ENCODE measurements around the gene SORCS3.

Gene SORCS3

DNA sequence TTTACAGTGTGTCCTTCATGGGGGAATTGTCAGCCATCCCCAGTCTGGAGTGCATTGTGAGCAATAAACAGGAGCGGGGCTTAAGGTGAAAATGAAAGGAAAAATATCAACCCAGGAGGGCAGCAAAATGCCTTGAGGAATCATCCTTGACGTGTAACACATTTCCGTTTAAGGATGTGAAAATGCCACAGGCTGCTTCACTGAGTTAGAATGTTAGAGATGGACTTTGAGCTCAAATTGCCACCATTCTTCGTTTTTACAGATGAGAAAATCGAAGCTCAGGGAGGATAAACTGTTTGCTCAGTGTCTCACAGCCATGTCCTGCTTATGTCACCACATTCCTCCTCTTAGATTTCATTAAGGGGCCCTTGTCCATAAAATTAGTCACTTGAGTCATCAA lies 23.1 kb downstream of the SORCS3 start:
- Histone ChIP-seq H3K4me1 (ENCODE audit: control insufficient read depth in 1 of 2, insufficient read depth in 2 of 2, low read length in 2 of 2) (no peaks in the 10 kb centered on the region), H3K27me3 (ENCODE audit: control insufficient read depth in 1 of 2, insufficient read depth in 2 of 2, low read length in 2 of 2) (no peaks in the 10 kb centered on the region), H3K9me3 (ENCODE audit: control insufficient read depth in 1 of 2, low read length in 2 of 2) (no peaks in the 10 kb centered on the region), H3K36me3 (ENCODE audit: control insufficient read depth in 1 of 2, insufficient read depth in 2 of 2, low read length in 2 of 2) (no peaks in the 10 kb centered on the region), H3K9ac (ENCODE audit: low read depth in 1 of 2, low read length in 2 of 2) (no peak overlapping the region), H3K4me3 (ENCODE audit: low read depth in 1 of 2, low read length in 2 of 2) (no peak overlapping the region), H3K27ac (ENCODE audit: low read depth, low read length) (no peak overlapping the region)

DNA sequence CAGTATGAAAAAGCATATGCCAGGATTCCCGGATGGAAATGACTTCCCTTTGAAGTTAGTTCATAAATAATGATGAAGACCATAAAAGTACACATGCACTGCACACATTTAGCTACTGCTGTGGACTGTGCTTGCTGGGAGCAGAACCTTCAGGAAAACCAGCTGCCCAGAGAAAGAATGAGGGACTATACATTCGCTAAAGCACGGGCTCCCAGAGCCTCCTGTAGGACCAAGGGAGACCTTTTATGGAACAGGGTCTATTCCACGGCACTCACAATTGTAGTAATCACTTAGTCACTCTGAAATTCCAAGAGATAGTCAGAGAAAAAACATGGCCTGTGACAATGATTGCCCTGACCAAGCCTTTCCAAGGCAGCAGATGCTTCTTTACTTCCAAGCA lies 24.1 kb downstream of the SORCS3 start:
- Histone ChIP-seq H3K9me3 (ENCODE audit: control insufficient read depth in 1 of 2, low read length in 2 of 2) (no peaks in the 10 kb centered on the region), H3K27ac (ENCODE audit: low read depth, low read length) (no peak overlapping the region), H3K27me3 (ENCODE audit: control insufficient read depth in 1 of 2, insufficient read depth in 2 of 2, low read length in 2 of 2) (no peaks in the 10 kb centered on the region), H3K4me3 (ENCODE audit: low read depth in 1 of 2, low read length in 2 of 2) (no peak overlapping the region), H3K36me3 (ENCODE audit: control insufficient read depth in 1 of 2, insufficient read depth in 2 of 2, low read length in 2 of 2) (no peaks in the 10 kb centered on the region), H3K4me1 (ENCODE audit: control insufficient read depth in 1 of 2, insufficient read depth in 2 of 2, low read length in 2 of 2) (no peaks in the 10 kb centered on the region), H3K9ac (ENCODE audit: low read depth in 1 of 2, low read length in 2 of 2) (no peak overlapping the region)

GRCh38 chr10:104666106-104666505 lies 25.0 kb downstream of the SORCS3 start:
- no peak overlapping the region for H3K4me3 ChIP-seq (ENCODE audit: low read depth in 1 of 2, low read length in 2 of 2)
- H3K27me3 ChIP-seq (ENCODE audit: control insufficient read depth in 1 of 2, insufficient read depth in 2 of 2, low read length in 2 of 2): no peaks in the 10 kb centered on the region
- H3K9me3 ChIP-seq (ENCODE audit: control insufficient read depth in 1 of 2, low read length in 2 of 2): no peaks in the 10 kb centered on the region
- H3K4me1 ChIP-seq (ENCODE audit: control insufficient read depth in 1 of 2, insufficient read depth in 2 of 2, low read length in 2 of 2): no peaks in the 10 kb centered on the region
- no peak overlapping the region for H3K9ac ChIP-seq (ENCODE audit: low read depth in 1 of 2, low read length in 2 of 2)
- H3K36me3 ChIP-seq (ENCODE audit: control insufficient read depth in 1 of 2, insufficient read depth in 2 of 2, low read length in 2 of 2): no peaks in the 10 kb centered on the region
- no peak overlapping the region for H3K27ac ChIP-seq (ENCODE audit: low read depth, low read length)

GRCh38 chr10:104676874-104677273 lies 35.8 kb downstream of the SORCS3 start:
- H3K4me1 ChIP-seq (ENCODE audit: control insufficient read depth in 1 of 2, insufficient read depth in 2 of 2, low read length in 2 of 2): no peaks in the 10 kb centered on the region
- no peaks in the 10 kb centered on the region for H3K27me3 ChIP-seq (ENCODE audit: control insufficient read depth in 1 of 2, insufficient read depth in 2 of 2, low read length in 2 of 2)
- H3K27ac ChIP-seq (ENCODE audit: low read depth, low read length): no peak overlapping the region
- H3K9me3 ChIP-seq (ENCODE audit: control insufficient read depth in 1 of 2, low read length in 2 of 2): no peaks in the 10 kb centered on the region
- no peak overlapping the region for H3K4me3 ChIP-seq (ENCODE audit: low read depth in 1 of 2, low read length in 2 of 2)
- H3K9ac ChIP-seq (ENCODE audit: low read depth in 1 of 2, low read length in 2 of 2): no peak overlapping the region
- H3K36me3 ChIP-seq (ENCODE audit: control insufficient read depth in 1 of 2, insufficient read depth in 2 of 2, low read length in 2 of 2): no peaks in the 10 kb centered on the region

GRCh38 chr10:104678658-104679057 lies 37.6 kb downstream of the SORCS3 start:
- Histone ChIP-seq H3K36me3 (ENCODE audit: control insufficient read depth in 1 of 2, insufficient read depth in 2 of 2, low read length in 2 of 2) (no peaks in the 10 kb centered on the region), H3K27ac (ENCODE audit: low read depth, low read length) (no peak overlapping the region), H3K4me1 (ENCODE audit: control insufficient read depth in 1 of 2, insufficient read depth in 2 of 2, low read length in 2 of 2) (no peaks in the 10 kb centered on the region), H3K4me3 (ENCODE audit: low read depth in 1 of 2, low read length in 2 of 2) (no peak overlapping the region), H3K9me3 (ENCODE audit: control insufficient read depth in 1 of 2, low read length in 2 of 2) (no peaks in the 10 kb centered on the region), H3K9ac (ENCODE audit: low read depth in 1 of 2, low read length in 2 of 2) (no peak overlapping the region), H3K27me3 (ENCODE audit: control insufficient read depth in 1 of 2, insufficient read depth in 2 of 2, low read length in 2 of 2) (no peaks in the 10 kb centered on the region)

DNA sequence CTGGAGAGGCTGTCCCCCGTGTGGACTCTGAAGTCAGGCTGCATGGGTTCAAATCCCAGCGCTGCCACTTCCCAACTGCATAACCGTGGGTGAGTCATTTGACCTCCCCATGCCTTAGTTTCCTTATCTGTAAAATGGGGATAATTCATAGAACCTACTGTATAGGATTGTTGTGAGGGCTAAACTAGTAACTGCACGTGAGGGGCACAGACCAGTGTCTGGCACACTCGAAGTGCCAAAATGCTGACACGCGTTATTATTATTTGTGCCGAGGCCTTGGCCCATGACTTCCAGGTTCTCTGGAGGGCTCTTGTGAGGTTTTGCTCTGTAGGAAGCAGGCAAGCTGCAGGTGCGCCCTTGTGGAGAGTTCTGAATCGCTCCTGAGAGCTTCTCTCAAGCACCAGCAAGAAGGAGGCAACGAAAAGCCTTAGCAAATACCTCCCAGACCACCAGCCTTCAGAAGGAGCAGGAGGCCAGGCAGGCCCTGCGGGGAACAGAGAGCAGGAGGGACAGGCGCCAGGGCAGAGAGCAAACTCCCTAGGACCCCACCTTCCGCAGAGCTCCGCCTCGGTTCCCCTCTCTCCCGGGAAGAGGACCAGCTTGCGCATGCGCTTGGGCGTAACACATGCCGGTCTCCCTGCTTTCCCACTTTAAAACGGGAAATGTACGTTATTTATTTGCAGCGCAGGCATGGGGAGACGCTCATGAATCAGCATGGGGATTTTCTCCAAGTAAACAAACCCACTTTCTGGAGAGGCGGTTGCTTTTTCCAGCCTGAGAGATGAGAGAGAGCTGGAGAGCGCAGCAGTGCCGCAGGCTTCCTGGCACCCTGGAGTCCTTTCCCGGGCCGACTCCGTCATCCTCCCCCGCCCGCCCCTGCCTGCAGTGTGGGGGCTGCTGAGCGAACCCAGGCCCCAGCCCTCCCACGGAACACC lies 39.6 kb downstream of the SORCS3 start:
- Histone ChIP-seq H3K9me3 (ENCODE audit: control insufficient read depth in 1 of 2, low read length in 2 of 2) (no peaks in the 10 kb centered on the region), H3K4me3 (ENCODE audit: low read depth in 1 of 2, low read length in 2 of 2) (no peak overlapping the region), H3K9ac (ENCODE audit: low read depth in 1 of 2, low read length in 2 of 2) (no peak overlapping the region), H3K36me3 (ENCODE audit: control insufficient read depth in 1 of 2, insufficient read depth in 2 of 2, low read length in 2 of 2) (no peaks in the 10 kb centered on the region), H3K4me1 (ENCODE audit: control insufficient read depth in 1 of 2, insufficient read depth in 2 of 2, low read length in 2 of 2) (no peaks in the 10 kb centered on the region), H3K27me3 (ENCODE audit: control insufficient read depth in 1 of 2, insufficient read depth in 2 of 2, low read length in 2 of 2) (no peaks in the 10 kb centered on the region), H3K27ac (ENCODE audit: low read depth, low read length) (no peak overlapping the region)

- Histone ChIP-seq H3K9me3 (ENCODE audit: control insufficient read depth in 1 of 2, low read length in 2 of 2) (no peaks in the 10 kb centered on the region), H3K4me3 (ENCODE audit: low read depth in 1 of 2, low read length in 2 of 2) (no peak overlapping the region), H3K4me1 (ENCODE audit: control insufficient read depth in 1 of 2, insufficient read depth in 2 of 2, low read length in 2 of 2) (no peaks in the 10 kb centered on the region), H3K36me3 (ENCODE audit: control insufficient read depth in 1 of 2, insufficient read depth in 2 of 2, low read length in 2 of 2) (no peaks in the 10 kb centered on the region), H3K9ac (ENCODE audit: low read depth in 1 of 2, low read length in 2 of 2) (no peak overlapping the region), H3K27me3 (ENCODE audit: control insufficient read depth in 1 of 2, insufficient read depth in 2 of 2, low read length in 2 of 2) (no peaks in the 10 kb centered on the region), H3K27ac (ENCODE audit: low read depth, low read length) (no peak overlapping the region)
These were observed 40.4 kb downstream of the SORCS3 start for GRCh38 chr10:104681485-104681884.

DNA sequence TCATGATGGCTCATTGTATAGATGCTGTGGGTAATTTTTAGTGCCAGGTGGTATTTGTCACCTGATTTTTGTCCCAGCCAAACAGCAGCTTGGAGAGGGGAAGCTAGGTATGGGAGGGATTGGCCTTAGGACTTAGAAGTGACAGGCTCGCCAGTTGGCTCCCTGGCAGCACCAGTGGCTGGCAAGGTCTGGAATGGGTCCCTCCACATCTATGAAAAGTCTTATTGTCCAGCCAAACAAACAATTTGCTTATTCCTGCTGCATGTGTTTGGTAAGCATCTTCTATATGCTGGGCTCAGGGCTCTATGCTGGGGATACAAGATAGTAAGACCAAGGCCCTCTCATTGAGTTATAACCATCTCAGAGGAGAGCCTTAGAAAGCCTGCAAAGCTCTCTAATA lies 42.5 kb downstream of the SORCS3 start:
- no peak overlapping the region for H3K9ac ChIP-seq (ENCODE audit: low read depth in 1 of 2, low read length in 2 of 2)
- no peak overlapping the region for H3K27ac ChIP-seq (ENCODE audit: low read depth, low read length)
- H3K9me3 ChIP-seq (ENCODE audit: control insufficient read depth in 1 of 2, low read length in 2 of 2): no peaks in the 10 kb centered on the region
- no peaks in the 10 kb centered on the region for H3K36me3 ChIP-seq (ENCODE audit: control insufficient read depth in 1 of 2, insufficient read depth in 2 of 2, low read length in 2 of 2)
- H3K4me1 ChIP-seq (ENCODE audit: control insufficient read depth in 1 of 2, insufficient read depth in 2 of 2, low read length in 2 of 2): no peaks in the 10 kb centered on the region
- H3K27me3 ChIP-seq (ENCODE audit: control insufficient read depth in 1 of 2, insufficient read depth in 2 of 2, low read length in 2 of 2): no peaks in the 10 kb centered on the region
- H3K4me3 ChIP-seq (ENCODE audit: low read depth in 1 of 2, low read length in 2 of 2): no peak overlapping the region

DNA sequence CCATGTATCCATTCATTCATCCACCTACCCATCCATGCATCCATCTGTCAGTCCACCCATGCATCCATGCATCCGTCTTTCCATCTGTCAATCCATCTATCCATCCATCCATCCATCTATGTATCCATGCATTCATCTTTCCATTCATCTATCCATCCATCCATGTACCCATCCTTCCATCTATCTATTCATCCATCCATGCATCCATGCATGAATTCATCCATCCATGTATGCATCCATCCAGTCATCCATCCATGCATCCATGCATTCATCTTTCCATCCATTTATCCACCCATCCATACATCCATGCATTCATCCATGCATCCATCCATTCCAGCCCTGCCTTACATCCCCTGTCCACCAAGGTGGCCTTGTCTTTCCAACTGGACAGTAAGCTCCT lies 45.7 kb downstream of the SORCS3 start:
- Histone ChIP-seq H3K36me3 (ENCODE audit: control insufficient read depth in 1 of 2, insufficient read depth in 2 of 2, low read length in 2 of 2) (no peaks in the 10 kb centered on the region), H3K27me3 (ENCODE audit: control insufficient read depth in 1 of 2, insufficient read depth in 2 of 2, low read length in 2 of 2) (peaks cover 0 to 6% of the 10 kb centered on the region in 2 donors), H3K4me1 (ENCODE audit: control insufficient read depth in 1 of 2, insufficient read depth in 2 of 2, low read length in 2 of 2) (no peaks in the 10 kb centered on the region), H3K4me3 (ENCODE audit: low read depth in 1 of 2, low read length in 2 of 2) (no peak overlapping the region), H3K9me3 (ENCODE audit: control insufficient read depth in 1 of 2, low read length in 2 of 2) (no peaks in the 10 kb centered on the region), H3K9ac (ENCODE audit: low read depth in 1 of 2, low read length in 2 of 2) (no peak overlapping the region), H3K27ac (ENCODE audit: low read depth, low read length) (no peak overlapping the region)

GRCh38 chr10:104688251-104689042 lies 47.4 kb downstream of the SORCS3 start:
- Histone ChIP-seq H3K4me1 (ENCODE audit: control insufficient read depth in 1 of 2, insufficient read depth in 2 of 2, low read length in 2 of 2) (no peaks in the 10 kb centered on the region), H3K36me3 (ENCODE audit: control insufficient read depth in 1 of 2, insufficient read depth in 2 of 2, low read length in 2 of 2) (no peaks in the 10 kb centered on the region), H3K9me3 (ENCODE audit: control insufficient read depth in 1 of 2, low read length in 2 of 2) (no peaks in the 10 kb centered on the region), H3K9ac (ENCODE audit: low read depth in 1 of 2, low read length in 2 of 2) (no peak overlapping the region), H3K4me3 (ENCODE audit: low read depth in 1 of 2, low read length in 2 of 2) (no peak overlapping the region), H3K27ac (ENCODE audit: low read depth, low read length) (no peak overlapping the region), H3K27me3 (ENCODE audit: control insufficient read depth in 1 of 2, insufficient read depth in 2 of 2, low read length in 2 of 2) (peaks cover 0 to 6% of the 10 kb centered on the region in 2 donors)

Measured in duodenal mucosa (tissue), 2 donors.